Right lobe of liver (tissue), 6 donors: ENCODE data around the gene FIZ1. TPM values are rescaled to one million over a fixed set of nuclear protein-coding genes. Genes with fewer than 3 reads are reported as not detected.
A peak's percentile ranks its signal among the peaks of the same experiment; 100 is the strongest.

ENCODE experiments used
- ATAC-seq, 4 donors: fragments of 200-7000 bp; cut with Tn5 transposase; one replicate each; pipeline ENCODE4 v1.9.1; 2020; ENCODE audit warnings: mild to moderate bottlenecking in 4 of 4, moderate library complexity in 4 of 4
- DNase-seq, 3 donors: peaks; one replicate each; pipeline ENCODE4 v3.0.0-alpha.2; 2020
- H3K27ac ChIP-seq, 3 donors: fragments of 200-600 bp; one replicate each; pipeline ENCODE4 v1.8.0; 2022
- H3K27me3 ChIP-seq, 2 donors: fragments of 200-600 bp; one replicate each; pipeline ENCODE4 v1.8.0; 2022
- H3K36me3 ChIP-seq, 4 donors: fragments of 200-600 bp; sonication (generic) in 1 of 4; one replicate each; pipeline versions ENCODE4 v1.5.1 to v1.8.0; 2017 to 2022; ENCODE audit warnings: control low read depth in 1 of 4
- H3K4me1 ChIP-seq, 4 donors: fragments of 200-600 bp; sonication (generic) in 1 of 4; one replicate each; pipeline versions ENCODE4 v1.5.1 to v1.8.0; 2017 to 2022; ENCODE audit warnings: control low read depth in 1 of 4
- H3K4me3 ChIP-seq, 3 donors: fragments of 200-600 bp; one replicate each; pipeline ENCODE4 v1.8.0; 2022
- H3K9me3 ChIP-seq, 4 donors: fragments of 200-600 bp; sonication (generic) in 1 of 4; one replicate each; pipeline versions ENCODE4 v1.5.1 to v1.8.0; 2017 to 2022; ENCODE audit warnings: control low read depth in 1 of 4
- POLR2A ChIP-seq: fragments of 450-650 bp; IDR thresholded peaks from one replicate; pipeline ENCODE4 v1.6.1; 2017; ENCODE audit warnings: antibody characterized with exemption, mild to moderate bottlenecking
- WGBS: methylation state at CpG from one replicate; pipeline ENCODE4 v1.1.6; 2018; ENCODE audit warnings: low coverage, low lambda C conversion rate; ENCODE audit not compliant: insufficient coverage; ENCODE audit errors: missing lambda C conversion rate; 5-methylcytosine and 5-hydroxymethylcytosine counted together
- intact Hi-C, 2 donors: fragments of 100-400 bp; cut with DNase I; formaldehyde crosslinking; loops; one replicate each; pipeline versions ENCODE4 v1.11.2 to v1.14.1; 2022
- total RNA-seq, 6 experiments: library from RNA; depleted of rRNA in 2 of 6; stranded (reverse); fragments of >200 nt in 2 of 6; fragmentation: NEBNext Ultra II Directional in 3 of 6; extraction: Animal tissue kit (Norgen Biotek cat#: 25700) in 3 of 6; gene quantifications; one replicate each; pipeline versions ENCODE4 v1.1.0 to v1.2.4, GENCODE V29; 2016 to 2023
- TF ChIP-seq, protein P1 (sequence below), 4 donors: fragments of 200-600 bp in 3 of 4; fragments of 450-650 bp in 1 of 4; IDR thresholded peaks; one replicate each; pipeline versions ENCODE4 v1.5.1 to v1.8.0; 2016 to 2022; ENCODE audit warnings: antibody characterized with exemption in 4 of 4, mild to moderate bottlenecking in 2 of 4
- donor health status: DM: no; HTN: yes; CAD: no.
- donor health status: DM: no; HTN: no; CAD: no.
- donor health status: DM: no; HTN: no; CAD: no.
- donor health status: DM: no; HTN: yes; CAD: no.
- donor health status: DM: no; HTN: yes; CAD: no.

Gene FIZ1
- total RNA-seq, 6 experiments from 2014 or later: 3.0 to 13.1 (median 5.1) TPM

DNA sequence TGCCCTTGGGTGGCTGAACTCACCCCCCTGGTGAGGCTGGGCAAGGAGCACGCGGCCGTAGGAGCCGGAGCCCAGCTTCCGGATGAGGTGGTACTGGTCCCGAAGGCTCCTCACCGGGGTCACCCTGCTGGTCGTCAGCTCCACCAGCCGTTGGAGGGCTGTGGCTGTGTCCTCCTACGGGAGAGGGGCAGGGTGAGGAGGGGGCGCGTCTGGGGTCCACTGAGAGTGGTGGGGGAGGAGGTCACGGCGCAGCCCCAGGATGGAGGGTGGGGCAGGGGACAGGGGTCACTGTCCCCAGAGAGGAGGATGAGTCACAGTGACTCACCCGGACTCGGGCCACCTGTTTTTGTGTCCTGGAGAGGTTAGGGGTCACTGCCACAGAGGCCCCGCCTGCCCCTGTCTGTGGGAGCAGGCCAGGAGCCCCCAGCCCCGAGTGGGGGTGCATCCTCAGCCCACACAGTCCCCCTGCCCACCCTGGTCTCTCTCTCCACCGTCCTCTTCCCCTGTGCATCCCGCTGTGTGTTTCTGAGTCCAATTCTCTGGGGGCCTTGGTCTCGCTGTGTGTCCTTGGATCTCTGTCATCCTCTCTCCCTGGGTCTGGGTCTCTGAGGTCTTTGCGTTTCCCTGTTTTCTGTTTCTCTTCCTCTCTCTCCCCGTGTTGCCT is 54.4 kb downstream of the FIZ1 start:
- no peak overlapping the region for H3K27ac ChIP-seq
- DNase-seq (peak in 1 of 3 donors; percentile 41), ATAC-seq (peak in 1 of 4 donors; percentile 57)
- WGBS: 53% methylated on average over 3 of the region's 23 CpGs
- no peaks in the 10 kb centered on the region for H3K4me1 ChIP-seq
- H3K4me3 ChIP-seq: no peak overlapping the region
- TF ChIP-seq, protein P1, sequence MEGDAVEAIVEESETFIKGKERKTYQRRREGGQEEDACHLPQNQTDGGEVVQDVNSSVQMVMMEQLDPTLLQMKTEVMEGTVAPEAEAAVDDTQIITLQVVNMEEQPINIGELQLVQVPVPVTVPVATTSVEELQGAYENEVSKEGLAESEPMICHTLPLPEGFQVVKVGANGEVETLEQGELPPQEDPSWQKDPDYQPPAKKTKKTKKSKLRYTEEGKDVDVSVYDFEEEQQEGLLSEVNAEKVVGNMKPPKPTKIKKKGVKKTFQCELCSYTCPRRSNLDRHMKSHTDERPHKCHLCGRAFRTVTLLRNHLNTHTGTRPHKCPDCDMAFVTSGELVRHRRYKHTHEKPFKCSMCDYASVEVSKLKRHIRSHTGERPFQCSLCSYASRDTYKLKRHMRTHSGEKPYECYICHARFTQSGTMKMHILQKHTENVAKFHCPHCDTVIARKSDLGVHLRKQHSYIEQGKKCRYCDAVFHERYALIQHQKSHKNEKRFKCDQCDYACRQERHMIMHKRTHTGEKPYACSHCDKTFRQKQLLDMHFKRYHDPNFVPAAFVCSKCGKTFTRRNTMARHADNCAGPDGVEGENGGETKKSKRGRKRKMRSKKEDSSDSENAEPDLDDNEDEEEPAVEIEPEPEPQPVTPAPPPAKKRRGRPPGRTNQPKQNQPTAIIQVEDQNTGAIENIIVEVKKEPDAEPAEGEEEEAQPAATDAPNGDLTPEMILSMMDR (IDR thresholded peaks at IDR 0.05): no peak
- no peak for TF ChIP-seq POLR2A
- intact Hi-C loops: no loop called here
- no peaks in the 10 kb centered on the region for H3K27me3 ChIP-seq
- H3K9me3 ChIP-seq: no peaks in the 10 kb centered on the region
- H3K36me3 ChIP-seq: no peaks in the 10 kb centered on the region

DNA sequence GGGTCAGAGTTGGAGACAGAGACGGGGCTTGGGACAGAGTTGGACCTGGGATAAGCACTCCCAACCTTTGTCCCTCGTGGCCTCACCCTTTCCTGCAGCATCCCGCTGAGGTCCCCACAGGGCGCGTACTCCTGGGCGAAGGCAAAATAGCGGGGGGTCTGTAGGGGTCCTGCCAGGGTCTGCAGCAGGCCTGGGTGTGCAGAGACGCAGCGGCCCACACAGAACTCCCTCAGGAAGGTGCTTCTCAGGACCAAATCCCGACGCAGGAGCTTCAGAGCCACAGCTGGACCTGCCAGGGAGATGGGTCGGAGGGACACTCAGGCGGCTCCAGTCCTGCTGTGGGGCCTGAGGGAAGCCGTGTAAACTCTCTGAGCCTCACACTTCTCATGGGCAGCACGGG is 55.3 kb downstream of the FIZ1 start:
- intact Hi-C loops: no loop called here
- no peaks in the 10 kb centered on the region for H3K27me3 ChIP-seq
- no peak for ATAC-seq
- no CpG with 5 or more reads among the region's 15 CpGs for WGBS
- H3K36me3 ChIP-seq: no peaks in the 10 kb centered on the region
- H3K4me1 ChIP-seq: no peaks in the 10 kb centered on the region
- H3K9me3 ChIP-seq: no peaks in the 10 kb centered on the region
- DNase-seq: no peak
- TF ChIP-seq, protein P1 (IDR thresholded peaks at IDR 0.05): no peak
- TF ChIP-seq POLR2A: no peak
- H3K4me3 ChIP-seq: no peak overlapping the region
- H3K27ac ChIP-seq: no peak overlapping the region

DNA sequence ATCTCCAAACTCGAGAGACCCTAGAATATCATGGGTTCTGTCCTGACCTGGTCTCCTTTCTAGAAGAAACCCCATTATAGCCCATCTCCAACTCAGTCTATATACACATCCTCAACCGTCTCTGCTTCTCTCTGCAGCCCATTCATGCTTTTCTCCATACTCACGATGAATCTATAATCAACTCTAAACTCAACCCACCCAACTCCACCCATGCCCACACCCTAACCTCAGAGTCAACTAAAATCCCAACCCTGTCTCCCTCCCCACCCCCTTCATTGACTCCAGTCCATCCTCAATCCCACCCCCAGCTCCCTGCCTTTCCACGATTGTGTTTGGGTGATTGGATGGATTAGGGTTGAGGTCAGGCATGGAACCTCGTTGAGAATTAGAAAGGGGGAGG is 55.8 kb downstream of the FIZ1 start:
- TF ChIP-seq, protein P1 (IDR thresholded peaks at IDR 0.05): no peak
- no peak for TF ChIP-seq POLR2A
- ATAC-seq (no peak), DNase-seq (no peak)
- H3K4me1 ChIP-seq: no peaks in the 10 kb centered on the region
- WGBS: 52% methylated on average over 5 of the region's 5 CpGs
- no peak overlapping the region for H3K4me3 ChIP-seq
- intact Hi-C loops: no loop called here
- H3K36me3 ChIP-seq: no peaks in the 10 kb centered on the region
- H3K9me3 ChIP-seq: no peaks in the 10 kb centered on the region
- no peak overlapping the region for H3K27ac ChIP-seq
- H3K27me3 ChIP-seq: no peaks in the 10 kb centered on the region

DNA sequence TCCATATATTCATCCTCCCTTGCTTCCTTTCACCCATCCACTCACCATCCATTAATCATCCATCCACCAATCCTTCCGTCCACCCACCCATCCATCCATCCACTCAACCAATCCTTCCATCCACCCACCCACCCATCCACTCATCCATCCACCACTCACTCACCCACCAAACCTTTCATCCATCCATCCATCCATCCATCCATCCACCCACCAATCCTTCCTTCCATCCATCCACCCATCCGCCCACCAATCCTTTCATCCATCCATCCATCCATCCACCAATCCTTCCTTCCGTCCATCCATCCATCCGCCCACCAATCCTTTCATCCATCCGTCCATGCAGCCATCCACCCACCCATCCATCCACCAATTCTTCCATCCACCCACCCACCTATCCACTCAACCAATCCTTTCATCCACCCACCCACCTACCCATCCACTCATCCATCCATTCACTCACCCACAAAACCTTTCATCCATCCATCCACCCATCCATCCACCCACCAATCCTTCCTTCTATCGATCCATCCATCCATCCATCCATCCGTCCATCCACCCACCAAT is 56.9 kb downstream of the FIZ1 start:
- 74% methylated on average over 7 of the region's 7 CpGs for WGBS
- no peaks in the 10 kb centered on the region for H3K4me1 ChIP-seq
- intact Hi-C loops: no loop called here
- ATAC-seq (no peak), DNase-seq (no peak)
- H3K4me3 ChIP-seq: no peak overlapping the region
- no peaks in the 10 kb centered on the region for H3K9me3 ChIP-seq
- TF ChIP-seq, protein P1 (IDR thresholded peaks at IDR 0.05): no peak
- TF ChIP-seq POLR2A: no peak
- no peak overlapping the region for H3K27ac ChIP-seq
- H3K36me3 ChIP-seq: no peaks in the 10 kb centered on the region
- H3K27me3 ChIP-seq: no peaks in the 10 kb centered on the region

Other genes starting within 250 kb of the FIZ1 start
- gene COX6B2, start 244.8 kb downstream of the FIZ1 start, total RNA-seq: not detected
- gene GARIN5B, start 236.3 kb downstream of the FIZ1 start, total RNA-seq: not detected
- gene IL11, start 229.1 kb downstream of the FIZ1 start, total RNA-seq: not detected
- gene TMEM190, start 222.7 kb downstream of the FIZ1 start, total RNA-seq: not detected
- 10 to 100 TPM; 10.8 to 19.7 (median 14.8) TPM for gene TMEM238, start 215.2 kb downstream of the FIZ1 start, total RNA-seq
- gene RPL28, start 213.6 kb downstream of the FIZ1 start, total RNA-seq: 100 to 1,000 TPM; 305 to 530 (median 455) TPM
- 10 to 100 TPM in 3 of 6 experiments, 1 to 10 TPM in 3; 4.3 to 16.4 (median 9.1) TPM for gene UBE2S, start 191.7 kb downstream of the FIZ1 start, total RNA-seq
- gene SHISA7, start 156.2 kb downstream of the FIZ1 start, total RNA-seq: under 1 TPM in 1 of 6 experiments, not detected in 5; 0.04 TPM
- 100 to 1,000 TPM in 3 of 6 experiments, 10 to 100 TPM in 3; 69.4 to 222 (median 100) TPM for gene ISOC2, start 137.9 kb downstream of the FIZ1 start, total RNA-seq
- not detected for gene C19orf85, start 134.8 kb downstream of the FIZ1 start, total RNA-seq
- 1 to 10 TPM; 3.4 to 9.2 (median 4.4) TPM for gene ZNF628, start 122.9 kb downstream of the FIZ1 start, total RNA-seq
- 1 to 10 TPM; 2.5 to 6.0 (median 3.9) TPM for gene NAT14, start 114.3 kb downstream of the FIZ1 start, total RNA-seq
- 1 to 10 TPM in 4 of 6 experiments, under 1 TPM in 2; 0.35 to 1.6 (median 1.2) TPM for gene SSC5D, start 111.1 kb downstream of the FIZ1 start, total RNA-seq
- gene SBK2, start 62.4 kb downstream of the FIZ1 start, total RNA-seq: not detected
- under 1 TPM in 2 of 6 experiments, not detected in 4; 0.33 to 0.56 TPM for gene SBK3, start 54.0 kb downstream of the FIZ1 start, total RNA-seq
- gene ZNF579, start 18.7 kb downstream of the FIZ1 start, total RNA-seq: 1 to 10 TPM; 1.9 to 4.6 (median 3.6) TPM
- gene ZNF524, start 771 bp upstream of the FIZ1 start, total RNA-seq: 10 to 100 TPM in 4 of 6 experiments, 1 to 10 TPM in 2; 8.2 to 21.0 (median 11.3) TPM
- gene ZNF865, start 6.1 kb upstream of the FIZ1 start, total RNA-seq: 1 to 10 TPM; 4.2 to 6.0 (median 4.7) TPM
- gene ZNF784, start 25.0 kb upstream of the FIZ1 start, total RNA-seq: 1 to 10 TPM; 2.9 to 5.5 (median 4.1) TPM
- 10 to 100 TPM in 1 of 6 experiments, 1 to 10 TPM in 5; 5.4 to 11.6 (median 6.5) TPM for gene ZNF580, start 41.5 kb upstream of the FIZ1 start, total RNA-seq
- gene ZNF581, start 44.1 kb upstream of the FIZ1 start, total RNA-seq: 1 to 10 TPM; 2.7 to 7.3 (median 5.1) TPM
- gene CCDC106, start 48.7 kb upstream of the FIZ1 start, total RNA-seq: 10 to 100 TPM in 3 of 6 experiments, 1 to 10 TPM in 3; 6.1 to 19.7 (median 9.8) TPM
- gene U2AF2, start 55.5 kb upstream of the FIZ1 start, total RNA-seq: 10 to 100 TPM; 55.1 to 75.6 (median 63.5) TPM
- gene EPN1, start 75.7 kb upstream of the FIZ1 start, total RNA-seq: 100 to 1,000 TPM in 5 of 6 experiments, 10 to 100 TPM in 1; 88.9 to 162 (median 107) TPM
- not detected for gene NLRP9, start 138.9 kb upstream of the FIZ1 start, total RNA-seq
- gene RFPL4A, start 159.6 kb upstream of the FIZ1 start, total RNA-seq: under 1 TPM in 4 of 6 experiments, not detected in 2; 0.31 to 0.99 (median 0.39) TPM
- under 1 TPM in 2 of 6 experiments, not detected in 4; 0.57 to 0.79 TPM for gene RFPL4AL1, start 169.6 kb upstream of the FIZ1 start, total RNA-seq
- gene NLRP11, start 232.5 kb upstream of the FIZ1 start, total RNA-seq: under 1 TPM; 0.22 to 0.92 (median 0.25) TPM
- not detected for gene NLRP4, start 237.0 kb upstream of the FIZ1 start, total RNA-seq